GM19324 (cell line): ENCODE measurements around the gene DESI2.
"Not testable (repeated sequence)": the region's sequence is repeated elsewhere in the genome, so short reads cannot be mapped to it uniquely, and the experiment has no call there.

Experiments
- ATAC-seq: cut with Tn5 transposase; IDR thresholded peaks from one replicate; pipeline ENCODE4 v1.9.1; 2021; ENCODE audit warnings: mild to moderate bottlenecking, moderate library complexity; ENCODE audit not compliant: unreplicated experiment, low FRiP score

DESI2 gene

DNA sequence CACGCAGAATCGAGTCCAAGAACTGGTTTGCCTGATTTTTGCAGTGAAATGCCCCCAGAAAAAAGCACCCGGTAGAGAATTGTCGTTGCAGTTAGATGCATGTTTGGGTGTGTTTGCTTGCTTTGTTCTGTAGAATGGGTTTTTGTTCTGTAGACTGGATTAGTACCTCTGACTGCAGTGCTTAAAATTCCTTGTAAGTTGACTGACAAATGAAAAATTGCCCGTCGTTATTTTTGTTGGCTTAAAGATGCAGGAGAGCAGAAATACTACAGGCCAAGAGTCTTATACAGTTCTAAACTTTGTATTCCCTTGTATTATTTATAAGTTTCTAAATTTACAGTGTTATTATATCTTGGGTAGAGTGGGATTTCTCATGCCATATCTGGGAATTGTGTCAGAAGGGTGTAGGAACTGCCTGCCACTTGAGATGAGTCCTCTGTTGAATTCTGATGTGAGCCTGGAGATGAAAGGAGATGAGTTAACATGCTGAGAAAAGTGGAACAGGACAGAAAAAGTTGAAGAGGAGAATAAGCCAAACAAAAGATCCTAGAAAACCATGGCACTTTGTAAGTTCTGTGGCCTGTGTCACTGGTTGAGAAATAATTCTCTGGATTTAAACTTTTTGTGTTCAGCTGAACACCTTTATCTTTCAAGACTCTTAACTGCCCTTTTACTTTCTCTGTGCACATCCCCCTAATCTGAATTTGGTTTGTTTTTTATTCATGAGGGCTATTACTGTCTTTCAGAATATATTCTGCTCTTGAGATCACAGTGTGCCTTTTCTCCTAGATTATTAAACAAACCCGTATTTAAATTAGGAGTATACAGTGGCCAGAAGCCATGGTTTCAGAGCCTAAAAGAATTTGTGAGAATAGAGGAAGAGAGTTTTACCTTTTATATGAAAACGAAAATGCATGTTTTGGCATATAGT lies 1.4 kb downstream of the DESI2 start:
- ATAC-seq = no peak

GRCh38 chr1:244655186-244655585 lies 2.3 kb downstream of the DESI2 start:
- no peak for ATAC-seq

- ATAC-seq = no peak
Observed at GRCh38 chr1:244657421-244657820, 4.5 kb downstream of the DESI2 start.

- no peak for ATAC-seq
Observed at GRCh38 chr1:244659694-244660093, 6.8 kb downstream of the DESI2 start.

DNA sequence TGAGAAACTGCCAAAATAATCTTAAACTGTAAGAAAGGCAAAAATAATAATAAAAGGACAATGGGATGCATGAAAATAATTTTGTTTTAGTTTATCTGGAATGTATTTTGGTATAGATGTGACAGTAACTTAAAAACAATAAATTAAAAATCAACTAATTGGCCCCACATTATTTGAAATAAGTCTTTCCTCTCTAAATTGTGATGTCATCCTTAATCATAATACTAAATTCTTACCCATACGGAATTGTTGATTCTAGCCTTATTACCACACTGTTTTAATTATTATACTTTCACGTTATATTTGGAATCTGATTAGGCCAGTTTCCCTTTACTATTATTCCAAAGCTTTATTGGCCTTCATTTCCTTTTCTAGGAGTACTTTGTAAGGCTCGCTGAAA lies 7.7 kb downstream of the DESI2 start:
- no peak for ATAC-seq

DNA sequence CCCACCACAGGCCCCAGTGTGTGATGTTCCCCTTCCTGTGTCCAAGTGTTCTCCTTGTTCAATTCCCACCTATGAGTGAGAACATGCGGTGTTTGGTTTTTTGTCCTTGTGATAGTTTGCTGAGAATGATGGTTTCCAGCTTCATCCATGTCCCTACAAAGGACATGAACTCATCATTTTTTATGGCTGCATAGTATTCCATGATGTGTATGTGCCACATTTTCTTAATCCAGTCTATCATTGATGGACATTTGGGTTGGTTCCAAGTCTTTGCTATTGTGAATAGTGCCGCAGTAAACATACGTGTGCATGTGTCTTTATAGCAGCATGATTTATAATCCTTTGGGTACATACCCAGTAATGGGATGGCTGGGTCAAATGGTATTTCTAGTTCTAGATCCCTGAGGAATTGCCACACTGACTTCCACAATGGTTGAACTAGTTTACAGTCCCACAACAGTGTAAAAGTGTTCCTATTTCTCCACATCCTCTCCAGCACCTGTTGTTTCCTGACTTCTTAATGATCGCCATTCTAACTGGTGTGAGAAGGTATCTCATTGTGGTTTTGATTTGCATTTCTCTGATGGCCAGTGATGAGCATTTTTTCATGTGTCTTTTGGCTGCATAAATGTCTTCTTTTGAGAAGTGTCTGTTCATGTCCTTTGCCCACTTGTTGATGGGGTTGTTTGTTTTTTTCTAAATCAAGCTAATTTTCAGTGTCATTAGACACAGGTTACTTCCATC lies 8.8 kb downstream of the DESI2 start:
- ATAC-seq = not testable (repeated sequence)

- no peak for ATAC-seq
Observed at GRCh38 chr1:244662599-244662998, 9.7 kb downstream of the DESI2 start.

GRCh38 chr1:244664353-244664752 lies 11.4 kb downstream of the DESI2 start:
- ATAC-seq = no peak

- ATAC-seq = no peak
Observed at GRCh38 chr1:244665771-244666217, 12.9 kb downstream of the DESI2 start.

DNA sequence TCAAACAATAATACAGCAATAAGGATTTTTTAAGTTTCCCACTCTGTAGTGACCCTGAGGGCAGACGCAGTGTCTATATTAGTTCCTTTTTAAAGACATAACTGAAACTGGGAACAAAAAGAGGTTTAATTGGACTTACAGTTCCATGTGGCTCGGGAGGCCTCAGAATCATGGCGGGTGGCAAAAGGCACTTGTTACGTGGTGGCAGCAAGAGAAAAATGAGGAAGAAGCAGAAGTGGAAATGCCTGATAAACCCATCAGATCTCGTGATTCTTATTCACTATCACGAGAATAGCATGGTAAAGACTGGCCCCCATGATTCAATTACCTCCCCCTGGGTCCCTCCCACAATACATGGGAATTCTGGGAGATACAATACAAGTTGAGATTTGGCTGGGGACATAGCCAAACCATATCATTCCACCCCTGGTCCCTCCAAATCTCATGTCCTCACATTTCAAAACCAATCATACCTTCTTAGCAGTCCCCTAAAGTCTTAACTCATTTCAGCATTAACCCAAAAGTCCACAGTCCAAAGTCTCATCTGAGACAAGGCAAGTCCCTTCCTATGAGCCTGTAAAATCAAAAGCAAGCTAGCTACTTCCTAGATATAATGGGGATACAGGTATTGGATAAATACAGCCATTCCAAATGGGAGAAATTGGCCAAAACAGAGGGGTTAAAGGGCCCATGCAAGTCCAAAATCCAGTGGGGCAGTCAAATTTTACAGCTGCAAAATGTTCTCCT lies 13.9 kb downstream of the DESI2 start:
- not testable (repeated sequence) for ATAC-seq

- ATAC-seq = no peak
Observed at GRCh38 chr1:244667797-244668196, 14.9 kb downstream of the DESI2 start.

DNA sequence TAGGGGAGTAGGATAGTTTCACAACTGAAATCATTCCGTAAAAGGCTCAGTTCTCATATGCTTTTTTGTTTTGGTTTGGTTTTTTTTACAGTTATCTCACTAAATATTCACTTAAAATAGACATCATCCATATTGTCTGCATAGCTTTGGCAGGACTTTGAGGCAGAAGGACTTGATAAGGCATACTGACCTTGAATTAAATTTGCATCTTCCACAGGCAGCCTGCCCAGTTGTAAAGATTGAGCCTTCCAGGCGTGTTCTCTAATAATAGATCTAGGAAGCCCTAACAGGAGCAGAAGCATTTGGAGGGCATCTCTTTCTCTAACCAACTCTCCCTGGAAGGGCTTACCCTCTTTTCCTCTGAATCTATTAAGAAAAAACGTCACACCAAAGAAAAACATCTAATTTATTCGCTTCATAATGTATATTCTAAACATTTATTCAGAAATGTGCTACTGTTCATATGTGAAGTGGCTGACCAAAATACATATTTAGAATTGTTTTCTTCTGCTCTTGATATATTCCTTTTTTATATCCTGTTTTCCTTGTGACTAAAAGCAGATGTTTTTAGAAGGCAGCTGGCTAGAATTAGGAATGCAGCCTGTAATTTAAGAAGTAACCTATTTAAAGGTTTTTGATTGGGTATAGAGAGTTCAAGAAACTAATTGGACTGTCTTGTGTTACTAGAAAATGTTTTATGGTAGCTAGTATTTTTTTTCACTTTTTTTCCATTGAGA lies 20.2 kb downstream of the DESI2 start:
- ATAC-seq = no peak

- ATAC-seq = no peak
Observed at GRCh38 chr1:244674446-244674845, 21.5 kb downstream of the DESI2 start.

DNA sequence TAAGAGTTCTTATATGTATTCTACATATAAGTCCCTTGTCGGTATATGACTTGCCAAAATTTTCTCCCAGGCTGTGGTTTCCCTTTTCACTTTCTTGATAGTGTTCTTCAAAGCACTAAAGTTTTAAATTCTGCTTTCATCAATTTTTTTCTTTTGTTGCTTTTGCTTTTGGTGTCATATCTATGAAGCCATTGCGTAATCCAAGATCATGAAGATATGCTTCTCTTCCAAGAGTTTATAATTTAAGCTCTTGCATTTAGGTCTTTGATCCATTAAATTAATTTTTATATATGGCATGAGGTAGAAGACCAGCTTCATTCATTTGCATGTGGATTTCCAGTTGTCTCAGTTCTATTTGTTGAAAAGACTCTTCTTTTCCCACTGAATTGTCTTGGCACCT lies 22.2 kb downstream of the DESI2 start:
- ATAC-seq = no peak

GRCh38 chr1:244678697-244679096 lies 25.8 kb downstream of the DESI2 start:
- ATAC-seq = no peak

DNA sequence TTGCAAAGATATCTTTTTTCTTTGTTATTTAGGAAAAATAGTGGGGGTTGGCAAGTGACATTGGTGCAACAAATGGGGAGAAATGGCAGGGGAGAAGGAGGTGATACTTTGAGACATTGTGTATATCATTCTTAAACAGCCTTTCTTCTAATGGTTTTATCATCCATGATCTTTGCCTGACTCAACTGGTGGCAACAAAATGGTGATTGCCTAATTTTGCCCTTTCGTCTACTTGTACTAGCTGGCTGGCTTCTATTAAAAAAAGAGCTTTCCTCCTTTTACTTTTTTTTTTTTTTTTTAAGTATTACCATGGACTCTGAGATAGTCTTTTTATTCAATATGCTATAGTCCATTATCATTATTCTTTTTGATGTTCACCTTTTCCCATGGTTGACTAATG lies 27.7 kb downstream of the DESI2 start:
- no peak for ATAC-seq

GRCh38 chr1:244682087-244682486 lies 29.2 kb downstream of the DESI2 start:
- ATAC-seq = not testable (repeated sequence)

GRCh38 chr1:244695937-244696336 lies 43.0 kb downstream of the DESI2 start:
- ATAC-seq = no peak

DNA sequence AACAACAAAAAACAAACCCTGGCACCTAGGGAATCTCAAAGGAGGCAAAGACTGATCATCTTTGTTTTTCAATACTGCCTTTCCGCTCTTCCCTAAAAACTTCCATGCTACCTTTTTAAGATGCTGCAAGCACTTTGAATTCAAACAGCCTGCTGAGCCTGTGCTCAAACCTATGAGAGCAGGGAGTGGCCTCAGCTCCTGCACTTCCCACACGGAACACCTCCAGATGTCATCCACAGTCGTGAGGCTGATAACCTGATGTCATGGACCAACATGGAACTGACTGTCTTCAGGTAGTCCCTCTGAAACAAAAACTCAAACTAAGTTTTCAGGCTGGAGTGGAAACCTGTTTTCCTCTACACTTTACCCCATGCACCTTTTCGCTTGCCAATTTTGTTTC lies 46.8 kb downstream of the DESI2 start:
- ATAC-seq = no peak

GRCh38 chr1:244700808-244701207 lies 47.9 kb downstream of the DESI2 start:
- ATAC-seq = no peak
